Mesothelial cell of epicardium (in vitro differentiated cells): ENCODE data around the gene GRHL1. TPM values are rescaled to one million over a fixed set of nuclear protein-coding genes. Genes with fewer than 3 reads are reported as not detected.
A peak's percentile ranks its signal among the peaks of the same experiment; 100 is the strongest.

Experiments used
- DNase-seq, 2 experiments: peaks; one replicate each; pipeline ENCODE4 v3.0.0; 2021; ENCODE audit warnings: low spot score in 2 of 2; ENCODE audit not compliant: unreplicated experiment in 2 of 2
- H3K27ac Mint-ChIP-seq: 2 replicates; pipeline ENCODE4 v1.8.0; 2021; ENCODE audit warnings: mixed read lengths
- H3K27me3 Mint-ChIP-seq: 2 replicates; pipeline ENCODE4 v1.8.0; 2021; ENCODE audit warnings: low read depth, mixed read lengths
- H3K36me3 Mint-ChIP-seq: 2 replicates; pipeline ENCODE4 v1.8.0; 2021; ENCODE audit warnings: mixed read lengths
- H3K4me1 Mint-ChIP-seq: 2 replicates; pipeline ENCODE4 v1.8.0; 2021; ENCODE audit warnings: mixed read lengths
- H3K4me3 Mint-ChIP-seq: 2 replicates; pipeline ENCODE4 v1.8.0; 2021; ENCODE audit warnings: mild to moderate bottlenecking, moderate library complexity, mixed read lengths
- H3K9me3 Mint-ChIP-seq: 2 replicates; pipeline ENCODE4 v1.8.0; 2021; ENCODE audit warnings: mixed read lengths
- total RNA-seq: library from RNA; stranded (reverse); gene quantifications from 3 replicates; pipeline ENCODE4 v1.2.1, GENCODE V29; 2021
- TF ChIP-seq, protein P1 (sequence below): fragments of 200-600 bp; sonication (generic); IDR thresholded peaks from one replicate; pipeline ENCODE4 v1.5.0; 2021; ENCODE audit warnings: antibody characterized with exemption; ENCODE audit not compliant: unreplicated experiment

Gene GRHL1
- total RNA-seq, 1 donor from 2014 or later: 8.2 TPM

DNA sequence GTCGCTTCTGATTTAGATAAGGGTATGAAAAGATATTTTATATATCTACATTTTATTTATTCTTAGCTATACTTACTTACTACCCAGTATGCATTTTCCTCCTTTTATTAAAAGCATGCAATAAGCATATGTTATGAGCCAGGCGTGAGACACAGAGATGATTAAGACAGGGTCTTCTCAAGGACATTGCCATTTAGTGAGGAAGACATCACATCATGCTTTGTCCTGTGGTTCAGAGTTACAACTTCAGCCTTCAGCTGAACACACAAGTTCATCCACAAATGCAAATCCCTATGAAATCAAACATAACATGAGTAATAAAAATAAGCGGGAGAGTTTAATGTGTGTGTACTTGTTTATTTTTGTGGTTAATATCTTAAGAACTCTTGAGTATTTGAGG lies 30.2 kb downstream of the GRHL1 start:
- peaks cover 9% of the 10 kb centered on the region for H3K36me3 Mint-ChIP-seq
- peaks cover 18% of the 10 kb centered on the region for H3K4me1 Mint-ChIP-seq
- no peaks in the 10 kb centered on the region for H3K27me3 Mint-ChIP-seq
- DNase-seq: no peak
- TF ChIP-seq, protein P1, sequence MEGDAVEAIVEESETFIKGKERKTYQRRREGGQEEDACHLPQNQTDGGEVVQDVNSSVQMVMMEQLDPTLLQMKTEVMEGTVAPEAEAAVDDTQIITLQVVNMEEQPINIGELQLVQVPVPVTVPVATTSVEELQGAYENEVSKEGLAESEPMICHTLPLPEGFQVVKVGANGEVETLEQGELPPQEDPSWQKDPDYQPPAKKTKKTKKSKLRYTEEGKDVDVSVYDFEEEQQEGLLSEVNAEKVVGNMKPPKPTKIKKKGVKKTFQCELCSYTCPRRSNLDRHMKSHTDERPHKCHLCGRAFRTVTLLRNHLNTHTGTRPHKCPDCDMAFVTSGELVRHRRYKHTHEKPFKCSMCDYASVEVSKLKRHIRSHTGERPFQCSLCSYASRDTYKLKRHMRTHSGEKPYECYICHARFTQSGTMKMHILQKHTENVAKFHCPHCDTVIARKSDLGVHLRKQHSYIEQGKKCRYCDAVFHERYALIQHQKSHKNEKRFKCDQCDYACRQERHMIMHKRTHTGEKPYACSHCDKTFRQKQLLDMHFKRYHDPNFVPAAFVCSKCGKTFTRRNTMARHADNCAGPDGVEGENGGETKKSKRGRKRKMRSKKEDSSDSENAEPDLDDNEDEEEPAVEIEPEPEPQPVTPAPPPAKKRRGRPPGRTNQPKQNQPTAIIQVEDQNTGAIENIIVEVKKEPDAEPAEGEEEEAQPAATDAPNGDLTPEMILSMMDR: no peak
- no peak overlapping the region for H3K4me3 Mint-ChIP-seq
- no peak overlapping the region for H3K27ac Mint-ChIP-seq
- no peaks in the 10 kb centered on the region for H3K9me3 Mint-ChIP-seq

DNA sequence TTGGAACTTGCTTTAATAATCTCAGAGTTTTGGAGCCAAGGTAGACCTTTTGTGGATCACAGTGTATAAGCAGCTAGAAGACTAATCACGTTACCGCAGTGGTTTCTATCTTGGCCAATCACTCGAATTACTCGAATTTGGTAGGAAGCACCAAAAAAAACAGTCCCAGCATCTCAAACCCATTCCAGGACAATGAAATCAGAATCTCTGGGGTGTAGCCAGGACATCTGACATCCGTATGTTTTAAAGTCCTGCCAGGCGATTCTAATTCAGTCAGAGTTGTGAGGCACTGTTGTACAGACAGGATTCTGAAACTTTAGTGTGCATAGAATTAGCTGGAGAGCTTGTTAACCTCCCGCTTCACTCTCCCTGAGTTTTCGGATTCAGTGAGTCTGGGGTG lies 30.8 kb downstream of the GRHL1 start:
- Mint-ChIP-seq H3K27me3 (no peaks in the 10 kb centered on the region), H3K27ac (no peak overlapping the region), H3K9me3 (no peaks in the 10 kb centered on the region), H3K36me3 (peaks cover 5% of the 10 kb centered on the region), H3K4me3 (no peak overlapping the region), H3K4me1 (peaks cover 18% of the 10 kb centered on the region)
- no peak for DNase-seq
- TF ChIP-seq, protein P1: no peak

DNA sequence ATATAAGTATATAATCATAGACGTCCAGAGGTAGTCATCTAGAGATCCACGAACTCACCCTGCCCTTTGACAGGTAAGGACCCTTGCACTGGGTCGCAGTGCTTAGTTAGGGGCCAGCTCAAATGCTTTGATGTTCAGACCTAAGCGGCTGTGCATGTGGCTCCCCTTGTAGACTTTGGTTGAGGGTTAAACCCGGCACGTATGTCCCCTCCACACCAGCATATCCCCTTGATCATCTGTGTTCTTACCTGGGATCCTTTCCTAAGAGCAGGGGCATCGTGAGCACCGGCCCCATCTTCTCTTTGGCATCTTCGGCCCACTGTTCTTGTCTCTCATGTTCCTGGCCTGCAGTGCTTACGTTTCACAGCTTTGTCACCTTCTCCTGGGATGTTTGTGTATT lies 31.4 kb downstream of the GRHL1 start:
- H3K36me3 Mint-ChIP-seq: peaks cover 5% of the 10 kb centered on the region
- no peak for DNase-seq
- no peak overlapping the region for H3K27ac Mint-ChIP-seq
- TF ChIP-seq, protein P1: no peak
- no peaks in the 10 kb centered on the region for H3K27me3 Mint-ChIP-seq
- H3K9me3 Mint-ChIP-seq: no peaks in the 10 kb centered on the region
- H3K4me1 Mint-ChIP-seq: peaks cover 18% of the 10 kb centered on the region
- H3K4me3 Mint-ChIP-seq: no peak overlapping the region

GRCh38 chr2:9983401-9984216 lies 32.1 kb downstream of the GRHL1 start:
- no peak for DNase-seq
- Mint-ChIP-seq H3K9me3 (no peaks in the 10 kb centered on the region), H3K4me3 (no peak overlapping the region), H3K27me3 (no peaks in the 10 kb centered on the region), H3K27ac (no peak overlapping the region), H3K4me1 (peaks cover 18% of the 10 kb centered on the region), H3K36me3 (no peaks in the 10 kb centered on the region)
- TF ChIP-seq, protein P1: no peak

DNA sequence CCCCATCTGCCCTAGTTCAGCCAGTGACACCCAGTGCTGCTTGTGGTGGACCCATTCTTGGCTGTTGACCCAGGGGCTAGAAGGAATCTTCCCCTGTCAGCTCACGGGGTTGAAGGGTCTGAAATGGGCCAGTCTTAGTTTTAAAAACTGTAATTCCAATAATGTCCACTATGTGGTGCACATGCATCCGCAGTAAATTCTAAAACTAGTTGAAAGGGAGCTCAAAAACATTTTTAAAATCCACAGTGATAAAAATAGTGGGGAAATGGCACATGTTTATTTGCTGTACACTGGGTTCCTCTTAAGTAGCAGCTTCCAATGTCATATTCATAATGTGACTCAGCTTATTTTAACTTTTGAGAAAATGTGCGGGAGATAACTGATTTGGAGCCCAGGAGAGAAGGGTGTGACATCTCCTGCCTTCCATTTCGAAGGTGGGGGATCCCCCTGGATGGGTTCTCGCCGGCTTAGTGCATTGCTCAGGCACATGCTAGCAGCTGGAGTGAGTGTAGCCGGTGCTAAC lies 32.8 kb downstream of the GRHL1 start:
- Mint-ChIP-seq H3K4me3 (no peak overlapping the region), H3K4me1 (peaks cover 18% of the 10 kb centered on the region), H3K27ac (no peak overlapping the region), H3K9me3 (no peaks in the 10 kb centered on the region), H3K27me3 (no peaks in the 10 kb centered on the region), H3K36me3 (no peaks in the 10 kb centered on the region)
- TF ChIP-seq, protein P1: peak; percentile 93
- no peak for DNase-seq
